ENCODE data around the gene CAMK2N1. TPM values are rescaled to one million over a fixed set of nuclear protein-coding genes. Genes with fewer than 3 reads are reported as not detected.
A peak's percentile ranks its signal among the peaks of the same experiment; 100 is the strongest.

Gene CAMK2N1
- total and polyA plus RNA-seq, 2 of the 13 experiments (the other 11 are each of a cell fraction or from before 2014, with no cell fraction given), result 38.0 to 38.6 TPM

- TF ChIP-seq WIZ (CRISPR knock-in tag; IDR thresholded peaks at IDR 0.05) (0 out of 2 replicates have a peak, but pooled peaks have one; percentile 77), ZNF609 (CRISPR knock-in tag; IDR thresholded peaks at IDR 0.05; ENCODE audit: borderline replicate concordance) (peak; percentile 34; the same call in 1 of the 2 replicates), TFDP2 (CRISPR knock-in tag; IDR thresholded peaks at IDR 0.05) (no peak; the same call in 1 of the 2 replicates), ZNF234 (CRISPR knock-in tag; conservative IDR thresholded peaks at IDR 0.05) (no peak), E2F2 (CRISPR knock-in tag; IDR thresholded peaks at IDR 0.05; ENCODE audit: borderline replicate concordance) (no peak), ZNF501 (CRISPR knock-in tag; IDR thresholded peaks at IDR 0.05) (peak; percentile 62; the same call in 1 of the 2 replicates), KDM3A (CRISPR knock-in tag; IDR thresholded peaks at IDR 0.05; ENCODE audit: low read depth) (no peak), JARID2 (CRISPR knock-in tag; IDR thresholded peaks at IDR 0.05; ENCODE audit: insufficient replicate concordance) (no peak), ONECUT2 (CRISPR knock-in tag; IDR thresholded peaks at IDR 0.05) (no peak; the same call in 1 of the 2 replicates), ZNF839 (CRISPR knock-in tag; IDR thresholded peaks at IDR 0.05; ENCODE audit: borderline replicate concordance) (no peak), GRHL1 (CRISPR knock-in tag; conservative IDR thresholded peaks at IDR 0.05) (no peak), RFX3 (CRISPR knock-in tag; IDR thresholded peaks at IDR 0.05) (no peak), NCOA5 (CRISPR knock-in tag; IDR thresholded peaks at IDR 0.05) (no peak), MED1 (CRISPR knock-in tag; IDR thresholded peaks at IDR 0.05) (peak; percentile 46), ZKSCAN1 (IDR thresholded peaks at IDR 0.05; ENCODE audit: low read length) (no peak), RFXAP (CRISPR knock-in tag; IDR thresholded peaks at IDR 0.05; ENCODE audit: borderline replicate concordance) (no peak), CREB3 (CRISPR knock-in tag; IDR thresholded peaks at IDR 0.05) (no peak), HOXD1 (CRISPR knock-in tag; IDR thresholded peaks at IDR 0.05) (no peak), ZFP41 (CRISPR knock-in tag; IDR thresholded peaks at IDR 0.05; ENCODE audit: borderline replicate concordance) (no peak)
Measured at GRCh38 chr1:20483833-20484518, 2.0 kb downstream of the CAMK2N1 start (continued).
